Gastrocnemius medialis (tissue), 4 donors: ENCODE measurements around the gene CCDC30.

Experiments used
- CTCF ChIP-seq, 5 experiments: fragments of 450-650 bp in 3 of 5; fragments of 200-600 bp in 2 of 5; sonication (generic) in 2 of 5; IDR thresholded peaks in 4 of 5; conservative IDR thresholded peaks in 1 of 5; 1 replicate in 4 of 5; 2 replicates in 1 of 5; pipeline ENCODE4 v1.5.1; 2016 to 2019; ENCODE audit warnings: antibody characterized with exemption in 5 of 5, mild to moderate bottlenecking in 3 of 5, moderate library complexity in 3 of 5
- POLR2A ChIP-seq, 2 donors: fragments of 450-650 bp; IDR thresholded peaks; one replicate each; pipeline ENCODE4 v1.6.1; 2017; ENCODE audit warnings: antibody characterized with exemption in 2 of 2, mild to moderate bottlenecking in 2 of 2, moderate library complexity in 2 of 2

GRCh38 chr1:42417166-42417565 lies 45.9 kb upstream of the CCDC30 start:
- TF ChIP-seq POLR2A (IDR thresholded peaks at IDR 0.05) = no peak
- TF ChIP-seq CTCF (IDR thresholded peaks at IDR 0.05 in 4 of 5, conservative IDR thresholded peaks at IDR 0.05 in 1 of 5) = no peak
